K562 (cell line): ENCODE measurements around the gene SETDB1. TPM values are rescaled to one million over a fixed set of nuclear protein-coding genes. Genes with fewer than 3 reads are reported as not detected.

Experiments
- ATAC-seq: fragments of 200-7000 bp; cut with Tn5 transposase; 3 replicates; pipeline ENCODE4 v1.9.1; 2020; ENCODE audit warnings: moderate library complexity
- BruUV-seq: library from RNA; stranded (reverse); fragments of 400-500 nt; replicated peaks from 2 replicates; lab custom pipeline; 2021; lab: Mats Ljungman, UMichigan
- CTCF ChIA-PET: fragments of 300-600 bp; formaldehyde crosslinking; extraction: SDS; loops from one replicate; lab custom pipeline; 2021; ENCODE audit warnings: low intra/inter-chr PET ratio; lab: Yijun Ruan, JAX
- POLR2A ChIA-PET: fragments of 300-600, 350-650 bp; sonication (Branson Sonifier 250); formaldehyde crosslinking; extraction: SDS; loops from one replicate; lab custom pipeline; 2021; ENCODE audit warnings: antibody characterized with exemption, inconsistent platforms; lab: Yijun Ruan, JAX
- DNase-seq, 4 experiments: peaks; one replicate each; pipeline versions ENCODE4 v3.0.0 to v3.0.0-alpha.2; 2011 to 2018; ENCODE audit warnings: low spot score in 3 of 4, mixed read lengths in 3 of 4; ENCODE audit errors: extremely low read depth in 1 of 4
- FAIRE-seq: peaks from 2 replicates; lab custom pipeline; 2011; peaks lifted over from hg19 to GRCh38; lab: Jason Lieb, UNC
- H2AFZ ChIP-seq: 2 replicates; pipeline ENCODE4 v1.6.0; 2011; ENCODE audit warnings: low read depth, low read length, control low read depth, inconsistent platforms
- H3K27ac ChIP-seq: fragments of 200-600 bp; 3 replicates; pipeline ENCODE4 v1.8.0; 2011; ENCODE audit warnings: low read depth, mild to moderate bottlenecking, control low read depth, inconsistent platforms, low read length, moderate library complexity, mixed read lengths; ENCODE audit errors: extremely low read depth
- H3K27me3 ChIP-seq, 2 experiments: fragments of 300-600 bp in 1 of 2; 2 replicates in 1 of 2; 3 replicates in 1 of 2; pipeline versions ENCODE4 v1.6.0 to v1.8.0; 2011; ENCODE audit warnings: inconsistent platforms in 2 of 2, low read length in 2 of 2, mild to moderate bottlenecking in 1 of 2, mixed read lengths in 1 of 2, moderate library complexity in 1 of 2; ENCODE audit not compliant: control insufficient read depth in 2 of 2, insufficient read depth in 2 of 2
- H3K36me3 ChIP-seq: fragments of 300-600 bp; 3 replicates; pipeline ENCODE4 v1.8.0; 2011; ENCODE audit warnings: mild to moderate bottlenecking, low read length, inconsistent platforms; ENCODE audit not compliant: control insufficient read depth, insufficient read depth
- H3K4me1 ChIP-seq, 2 experiments: fragments of 200-600 bp in 1 of 2; replicated peaks in 1 of 2; 2 replicates in 1 of 2; 3 replicates in 1 of 2; pipeline versions ENCODE4 v1.5.1 to v1.8.0; 2011; ENCODE audit warnings: inconsistent platforms in 2 of 2, low read length in 2 of 2, mild to moderate bottlenecking in 1 of 2, mixed read lengths in 1 of 2, moderate library complexity in 1 of 2; ENCODE audit not compliant: control insufficient read depth in 2 of 2, insufficient read depth in 2 of 2
- H3K4me2 ChIP-seq: 2 replicates; pipeline ENCODE4 v1.6.1; 2011; ENCODE audit warnings: low read length, control low read depth, inconsistent platforms, mixed read lengths; ENCODE audit not compliant: insufficient read depth
- H3K4me3 ChIP-seq: fragments of 200-600 bp; sonication (generic), shearing (Covaris generic); 2 replicates; pipeline ENCODE4 v1.5.1; 2016; ENCODE audit warnings: control low read depth, inconsistent platforms
- H3K79me2 ChIP-seq: fragments of 200-600 bp; 3 replicates; pipeline ENCODE4 v1.8.0; 2011; ENCODE audit warnings: low read length, inconsistent platforms; ENCODE audit not compliant: control insufficient read depth, insufficient read depth
- H3K9ac ChIP-seq, 2 experiments: 2 replicates each; pipeline versions ENCODE4 v1.6.0 to v1.6.1; 2011; ENCODE audit warnings: low read depth in 2 of 2, low read length in 2 of 2, control low read depth in 1 of 2, inconsistent platforms in 1 of 2, mild to moderate bottlenecking in 1 of 2, mixed read lengths in 1 of 2; ENCODE audit not compliant: insufficient read depth in 1 of 2
- H3K9me1 ChIP-seq: one replicate; pipeline ENCODE4 v1.6.0; 2011; ENCODE audit warnings: inconsistent platforms, mild to moderate bottlenecking, low read length, moderate library complexity; ENCODE audit not compliant: control insufficient read depth, insufficient read depth
- H3K9me3 ChIP-seq: replicated peaks from 2 replicates; pipeline ENCODE4 v1.5.1; 2011; ENCODE audit warnings: low read depth, low read length, inconsistent platforms; ENCODE audit not compliant: control insufficient read depth, insufficient read depth
- H4K20me1 ChIP-seq: replicated peaks from 2 replicates; pipeline ENCODE4 v1.6.1; 2011; ENCODE audit warnings: low read length, inconsistent platforms, mixed read lengths; ENCODE audit not compliant: control insufficient read depth, insufficient read depth
- ARID3B ChIP-seq: fragments of 250-450 bp; sonication (Bioruptor Pico); IDR thresholded peaks from 2 replicates; pipeline ENCODE4 v1.4.0; 2020; ENCODE audit warnings: borderline replicate concordance
- CREB1 ChIP-seq, 2 experiments: sonication (generic) in 1 of 2; formaldehyde crosslinking in 1 of 2; IDR thresholded peaks; 2 replicates each; pipeline versions ENCODE4 v1.6.1 to v1.8.0; 2012 to 2022; ENCODE audit warnings: inconsistent platforms in 1 of 2, mild to moderate bottlenecking in 1 of 2, missing genetic modification reagents in 1 of 2, moderate library complexity in 1 of 2
- EGR1 ChIP-seq: fragments of 450-650 bp; conservative IDR thresholded peaks from 2 replicates; pipeline ENCODE4 v1.6.1; 2017; ENCODE audit warnings: mild to moderate bottlenecking
- FOXP4 ChIP-seq: sonication (generic); formaldehyde crosslinking; IDR thresholded peaks from 2 replicates; pipeline ENCODE4 v1.8.0; 2022; ENCODE audit warnings: mild to moderate bottlenecking, missing genetic modification reagents, borderline replicate concordance
- KLF10 ChIP-seq: fragments of 250-450 bp; sonication (Bioruptor Pico); IDR thresholded peaks from 2 replicates; pipeline ENCODE4 v1.6.1; 2021; ENCODE audit warnings: matching md5 sums
- LARP7 ChIP-seq: fragments of 450-650 bp; IDR thresholded peaks from 2 replicates; pipeline ENCODE4 v1.6.1; 2016
- MBD2 ChIP-seq: sonication (generic); IDR thresholded peaks from 2 replicates; pipeline ENCODE4 v1.6.1; 2016; ENCODE audit warnings: low read depth, borderline replicate concordance
- PHB ChIP-seq: fragments of 250-450 bp; sonication (Bioruptor Pico); IDR thresholded peaks from 2 replicates; pipeline ENCODE4 v1.5.0; 2021
- TOE1 ChIP-seq, 2 experiments: fragments of 450-650 bp in 1 of 2; sonication (generic) in 1 of 2; formaldehyde crosslinking in 1 of 2; IDR thresholded peaks; 2 replicates each; pipeline versions ENCODE4 v1.7.1 to v1.8.0; 2016 to 2022; ENCODE audit warnings: borderline replicate concordance in 2 of 2, mild to moderate bottlenecking in 2 of 2, antibody characterized with exemption in 1 of 2, inconsistent platforms in 1 of 2, low read depth in 1 of 2, missing genetic modification reagents in 1 of 2, moderate library complexity in 1 of 2
- ZC3H4 ChIP-seq: sonication (generic); formaldehyde crosslinking; IDR thresholded peaks from 2 replicates; pipeline ENCODE4 v1.9.0; 2021; ENCODE audit warnings: missing genetic modification reagents, borderline replicate concordance
- ZNF586 ChIP-seq: fragments of 450-650 bp; formaldehyde crosslinking; conservative IDR thresholded peaks from 2 replicates; pipeline ENCODE4 v1.4.0; 2020; ENCODE audit warnings: mild to moderate bottlenecking, moderate library complexity
- ZNF778 ChIP-seq: fragments of 450-650 bp; formaldehyde crosslinking; IDR thresholded peaks from 2 replicates; pipeline ENCODE4 v1.4.0; 2020; ENCODE audit warnings: mild to moderate bottlenecking, moderate library complexity
- WGBS: fragments of 100-300 bp; shearing (Covaris generic); methylation state at CpG from one replicate; pipeline ENCODE4 v1.1.6; 2016; ENCODE audit warnings: low coverage, mixed read lengths; ENCODE audit not compliant: insufficient coverage; ENCODE audit errors: missing lambda C conversion rate; 5-methylcytosine and 5-hydroxymethylcytosine counted together
- in situ Hi-C: fragments of 300-500 bp; cut with MboI; formaldehyde crosslinking; loops from 4 replicates; pipeline ENCODE4 v1.15.0; 2018; ENCODE audit warnings: inconsistent platforms, mixed read lengths
- intact Hi-C: fragments of 100-400 bp; cut with micrococcal nuclease; formaldehyde crosslinking; loops from 2 replicates; pipeline ENCODE4 v1.14.2; 2022
- polyA plus RNA-seq, 8 experiments: library from polyadenylated mRNA; depleted of rRNA in 4 of 8; stranded (reverse) in 5 of 8; unstranded in 3 of 8; fragments of >200 nt; fragmentation: Nextera tagmentation in 2 of 8; fragmentation: Illumina TruSeq in 1 of 8; extraction: Ambion mirVana in 2 of 8; extraction: Trizol in 1 of 8; gene quantifications; 2 replicates each; pipeline versions ENCODE4 v1.2.1 to v1.2.3, GENCODE V29; 2011 to 2014; ENCODE audit warnings: inconsistent platforms in 1 of 8, missing spikeins in 1 of 8
- total RNA-seq, 7 experiments: library from RNA; depleted of rRNA in 6 of 7; stranded (reverse); fragments of >200 nt in 6 of 7; fragmentation: Illumina TruSeq in 2 of 7; extraction: Trizol in 2 of 7; gene quantifications; 2 replicates each; pipeline versions ENCODE4 v1.2.1 to v1.2.3, GENCODE V29; 2011 to 2021; ENCODE audit warnings: low replicate concordance in 1 of 7

The SETDB1 gene
- total and polyA plus RNA-seq, 9 of the 15 experiments (the other 6 are each of a cell fraction or from before 2014, with no cell fraction given), result 21.5 to 64.4 (median 42.0) TPM

GRCh38 chr1:150973258-150973835 lies 47.2 kb downstream of the SETDB1 start:
- BruUV-seq, result no TSS peak
- peaks cover 5% of the 10 kb centered on the region for H3K9me1 ChIP-seq
- intact Hi-C loops, result loop anchor here (10.0 kb wide), 1 partner anchor 359 kb away; no protein-coding TSS in a partner anchor
- DNase-seq (peak in 2 of 4 experiments; percentile 37 to 59), FAIRE-seq (peak; percentile 32), ATAC-seq (peak; percentile 13)
- H3K27me3 ChIP-seq, result no peaks in the 10 kb centered on the region
- ChIA-PET POLR2A (interaction anchor here (0.6 to 4.3 kb wide), 12 partner anchors 9 to 428 kb away, joined by 3 to 58 read pairs (median 4); partner anchors contain the start of gene MCL1), CTCF (no interaction called here)
- under 1% methylated on average over 15 of the region's 15 CpGs for WGBS
- H3K36me3 ChIP-seq, result peaks cover 42% of the 10 kb centered on the region; the same call in 2 of the 3 replicates
- peak overlapping the region; percentile 63 for H3K4me3 ChIP-seq
- H3K79me2 ChIP-seq, result peaks cover 83% of the 10 kb centered on the region
- in situ Hi-C loops, result no loop called here
- H4K20me1 ChIP-seq, result peaks cover 34% of the 10 kb centered on the region
- H3K27ac ChIP-seq, result peak overlapping the region; percentile 95
- peak overlapping the region; percentile 88 to 93 for H3K9ac ChIP-seq
- no peak overlapping the region for H2AFZ ChIP-seq
- peak overlapping the region; percentile 92 for H3K4me2 ChIP-seq
- H3K4me1 ChIP-seq, result peaks cover 46 to 62% of the 10 kb centered on the region in 2 experiments
- H3K9me3 ChIP-seq, result no peaks in the 10 kb centered on the region
- TF ChIP-seq ZNF586 (CRISPR knock-in tag) (no peak), TOE1 (IDR thresholded peaks at IDR 0.05; ENCODE audit: borderline replicate concordance) (no peak), TOE1 (CRISPR knock-in tag; IDR thresholded peaks at IDR 0.05; ENCODE audit: borderline replicate concordance, low read depth) (0 out of 2 replicates have a peak, but pooled peaks have one; percentile 16), LARP7 (no peak), KLF10 (no peak), ZNF778 (CRISPR knock-in tag) (no peak), FOXP4 (CRISPR knock-in tag) (no peak), EGR1 (no peak), PHB (CRISPR knock-in tag) (no peak), MBD2 (no peak), ARID3B (no peak), ZC3H4 (CRISPR knock-in tag) (no peak), CREB1 (IDR thresholded peaks at IDR 0.05) (0 out of 2 replicates have a peak, but pooled peaks have one; percentile 10), CREB1 (CRISPR knock-in tag; IDR thresholded peaks at IDR 0.05) (no peak)
